ENCODE results near the gene RSL24D1. TPM values are rescaled to one million over a fixed set of nuclear protein-coding genes. Genes with fewer than 3 reads are reported as not detected.

Gene RSL24D1
- total and polyA plus RNA-seq, 7 donors, result 37.9 to 73.7 (median 60.3) TPM

DNA sequence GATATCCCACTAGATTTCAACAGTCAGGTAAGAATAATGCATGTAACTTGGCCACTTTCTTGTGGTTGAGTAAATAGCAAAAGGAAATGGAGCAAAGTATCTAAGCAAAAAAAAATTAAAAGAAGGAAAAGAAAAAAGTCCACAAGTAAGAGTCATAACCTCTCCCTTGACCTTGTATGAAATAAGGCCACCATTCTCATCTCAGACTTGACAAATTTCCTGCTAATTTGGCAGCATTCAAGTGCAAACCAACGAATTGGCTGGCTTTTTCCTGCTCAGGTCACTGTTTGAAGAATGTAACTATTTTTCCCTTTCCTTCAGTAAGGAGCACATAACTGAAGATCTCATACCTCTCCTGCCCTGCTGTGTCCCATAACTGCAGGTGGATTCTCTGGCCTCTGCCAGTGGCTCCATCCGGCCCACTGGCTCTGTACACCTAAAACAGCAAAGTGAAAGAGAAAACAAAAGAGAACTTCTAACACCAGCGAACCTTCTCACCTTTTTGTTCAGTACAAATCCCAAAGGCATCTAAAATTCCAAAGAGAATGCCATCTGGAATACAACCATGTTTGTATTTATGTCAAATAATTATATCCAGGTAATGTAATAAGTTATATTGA lies 33.4 kb upstream of the RSL24D1 start:
- intact Hi-C loops (cut with DNase I), result no loop called here
- WGBS, 3 donors, result 61 to 72% (median 67%) methylated on average over 3 of the region's 3 CpGs
- Histone ChIP-seq H3K27ac (no peak overlapping the region), H3K4me1 (no peaks in the 10 kb centered on the region), H3K4me3 (no peak overlapping the region), H3K27me3 (ENCODE audit: insufficient read depth in 3 of 3, low read length in 2 of 3) (no peaks in the 10 kb centered on the region), H3K9me3 (no peaks in the 10 kb centered on the region), H3K36me3 (ENCODE audit: insufficient read depth in 1 of 2, low read depth in 1 of 2) (no peaks in the 10 kb centered on the region)
- DNase-seq (no peak), ATAC-seq (no peak)
- TF ChIP-seq, protein P1, sequence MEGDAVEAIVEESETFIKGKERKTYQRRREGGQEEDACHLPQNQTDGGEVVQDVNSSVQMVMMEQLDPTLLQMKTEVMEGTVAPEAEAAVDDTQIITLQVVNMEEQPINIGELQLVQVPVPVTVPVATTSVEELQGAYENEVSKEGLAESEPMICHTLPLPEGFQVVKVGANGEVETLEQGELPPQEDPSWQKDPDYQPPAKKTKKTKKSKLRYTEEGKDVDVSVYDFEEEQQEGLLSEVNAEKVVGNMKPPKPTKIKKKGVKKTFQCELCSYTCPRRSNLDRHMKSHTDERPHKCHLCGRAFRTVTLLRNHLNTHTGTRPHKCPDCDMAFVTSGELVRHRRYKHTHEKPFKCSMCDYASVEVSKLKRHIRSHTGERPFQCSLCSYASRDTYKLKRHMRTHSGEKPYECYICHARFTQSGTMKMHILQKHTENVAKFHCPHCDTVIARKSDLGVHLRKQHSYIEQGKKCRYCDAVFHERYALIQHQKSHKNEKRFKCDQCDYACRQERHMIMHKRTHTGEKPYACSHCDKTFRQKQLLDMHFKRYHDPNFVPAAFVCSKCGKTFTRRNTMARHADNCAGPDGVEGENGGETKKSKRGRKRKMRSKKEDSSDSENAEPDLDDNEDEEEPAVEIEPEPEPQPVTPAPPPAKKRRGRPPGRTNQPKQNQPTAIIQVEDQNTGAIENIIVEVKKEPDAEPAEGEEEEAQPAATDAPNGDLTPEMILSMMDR (IDR thresholded peaks at IDR 0.05), result no peak

DNA sequence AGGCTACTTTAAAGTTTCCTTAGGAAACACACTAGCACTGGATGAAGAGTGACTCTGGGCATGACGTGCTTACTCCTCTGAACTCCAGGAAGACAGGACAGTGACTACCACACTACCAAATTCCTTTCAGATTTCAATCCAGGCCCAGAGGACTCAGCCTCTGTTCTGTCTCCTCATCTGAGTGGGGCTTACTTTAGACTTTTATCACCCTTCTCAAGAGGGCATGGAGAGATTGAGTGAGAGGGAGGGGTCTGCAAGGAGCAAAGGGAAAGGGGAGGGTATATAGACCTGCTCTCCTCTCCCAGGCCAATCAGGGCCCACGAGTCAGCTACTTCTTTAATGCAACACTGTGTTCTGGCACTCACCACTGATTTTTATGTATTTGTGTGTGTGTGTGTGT lies 29.4 kb upstream of the RSL24D1 start:
- no peaks in the 10 kb centered on the region for H3K9me3 ChIP-seq
- ATAC-seq (no peak), DNase-seq (no peak)
- no peak overlapping the region for H3K27ac ChIP-seq
- intact Hi-C loops (cut with DNase I), result loop anchor here in 1 of 2 donors (5.0 kb wide), 1 partner anchor 46 kb away; no protein-coding TSS in a partner anchor
- 85 to 95% (median 93%) methylated on average over 2 of the region's 2 CpGs for WGBS, 3 donors
- no peaks in the 10 kb centered on the region for H3K36me3 ChIP-seq (ENCODE audit: insufficient read depth in 1 of 2, low read depth in 1 of 2)
- no peaks in the 10 kb centered on the region for H3K4me1 ChIP-seq
- no peak overlapping the region for H3K4me3 ChIP-seq
- TF ChIP-seq, protein P1 (IDR thresholded peaks at IDR 0.05), result no peak
- H3K27me3 ChIP-seq (ENCODE audit: insufficient read depth in 3 of 3, low read length in 2 of 3), result no peaks in the 10 kb centered on the region

DNA sequence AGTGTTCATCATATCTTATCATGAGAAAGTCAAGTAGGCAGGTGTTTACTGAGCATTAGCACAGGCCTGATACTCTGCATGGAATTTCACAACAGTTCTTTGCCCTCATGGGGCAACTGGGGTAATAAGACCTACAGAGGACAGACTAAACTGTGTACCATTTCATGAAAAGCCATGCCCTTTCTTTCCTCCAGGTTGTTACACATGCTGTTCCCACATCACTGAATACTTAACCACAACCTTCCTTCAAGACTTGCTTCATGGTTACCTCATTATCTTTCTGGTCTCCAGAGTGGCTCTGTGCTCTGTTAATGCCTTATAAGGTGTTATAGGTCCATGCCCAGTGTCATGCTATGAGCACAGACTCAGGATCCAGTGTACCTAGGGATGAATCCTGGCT lies 28.2 kb upstream of the RSL24D1 start:
- Histone ChIP-seq H3K4me1 (no peaks in the 10 kb centered on the region), H3K27me3 (ENCODE audit: insufficient read depth in 3 of 3, low read length in 2 of 3) (no peaks in the 10 kb centered on the region), H3K36me3 (ENCODE audit: insufficient read depth in 1 of 2, low read depth in 1 of 2) (no peaks in the 10 kb centered on the region), H3K27ac (no peak overlapping the region), H3K4me3 (no peak overlapping the region), H3K9me3 (no peaks in the 10 kb centered on the region)
- DNase-seq (no peak), ATAC-seq (no peak)
- intact Hi-C loops (cut with DNase I), result loop anchor here in 1 of 2 donors (5.0 kb wide), 2 partner anchors 47 to 57 kb away; no protein-coding TSS in a partner anchor
- TF ChIP-seq, protein P1 (IDR thresholded peaks at IDR 0.05), result no peak

DNA sequence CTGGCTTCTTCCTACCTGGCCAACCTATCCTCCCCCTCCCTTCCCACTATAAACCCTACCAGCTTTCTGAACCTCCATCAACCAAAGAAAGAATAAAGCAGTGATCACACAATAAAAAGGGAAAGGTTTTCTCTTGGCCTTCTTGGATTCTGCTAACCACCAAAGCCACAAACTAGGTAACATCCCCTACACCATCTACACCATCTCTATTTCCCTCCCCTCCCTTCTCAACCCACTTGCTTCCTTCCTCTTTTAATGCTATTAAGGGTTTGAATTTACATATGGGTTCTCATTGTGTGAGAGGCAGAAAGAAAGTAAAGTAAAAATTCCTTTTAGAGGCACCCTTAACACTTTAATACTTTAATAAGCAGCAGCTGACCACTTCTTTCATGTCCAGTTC lies 25.8 kb upstream of the RSL24D1 start:
- no peak overlapping the region for H3K4me3 ChIP-seq
- DNase-seq, result no peak
- no peak for ATAC-seq
- no peaks in the 10 kb centered on the region for H3K36me3 ChIP-seq (ENCODE audit: insufficient read depth in 1 of 2, low read depth in 1 of 2)
- intact Hi-C loops (cut with DNase I), result loop anchor here in 1 of 2 donors (5.0 kb wide), 1 partner anchor 60 kb away; no protein-coding TSS in a partner anchor
- H3K27ac ChIP-seq, result no peak overlapping the region
- TF ChIP-seq, protein P1 (IDR thresholded peaks at IDR 0.05), result no peak
- no peaks in the 10 kb centered on the region for H3K9me3 ChIP-seq
- H3K4me1 ChIP-seq, result no peaks in the 10 kb centered on the region
- no peaks in the 10 kb centered on the region for H3K27me3 ChIP-seq (ENCODE audit: insufficient read depth in 3 of 3, low read length in 2 of 3)
